GM10266 (cell line): Measurements from ENCODE around the gene LRRC53.

Source experiments
- DNase-seq: peaks from one replicate; pipeline ENCODE4 v3.0.0; 2012; ENCODE audit errors: extremely low spot score
- CTCF ChIP-seq: IDR thresholded peaks from 2 replicates; pipeline ENCODE4 v1.5.1; 2012; ENCODE audit warnings: mild to moderate bottlenecking, low read depth; ENCODE audit not compliant: control insufficient read depth, insufficient read depth; ENCODE audit errors: missing control alignments

LRRC53 gene

GRCh38 chr1:74464037-74464436 lies 48.4 kb downstream of the LRRC53 start:
- TF ChIP-seq CTCF, result no peak
- DNase-seq, result no peak

GRCh38 chr1:74463333-74463988 lies 49.0 kb downstream of the LRRC53 start:
- TF ChIP-seq CTCF, result no peak
- DNase-seq, result no peak

- no peak for TF ChIP-seq CTCF
- DNase-seq, result no peak
Measured at GRCh38 chr1:74457253-74457652, 55.2 kb downstream of the LRRC53 start.

GRCh38 chr1:74455390-74455789 lies 57.0 kb downstream of the LRRC53 start:
- no peak for TF ChIP-seq CTCF
- no peak for DNase-seq

GRCh38 chr1:74453277-74453676 lies 59.1 kb downstream of the LRRC53 start:
- DNase-seq, result no peak
- no peak for TF ChIP-seq CTCF

- no peak for TF ChIP-seq CTCF
- DNase-seq, result no peak
Measured at GRCh38 chr1:74452035-74452434, 60.4 kb downstream of the LRRC53 start.

GRCh38 chr1:74437035-74437434 lies 75.4 kb downstream of the LRRC53 start:
- TF ChIP-seq CTCF, result no peak

More at GRCh38 chr1:74437035-74437434, 75.4 kb downstream of the LRRC53 start:
- DNase-seq, result no peak
